HUDEP-2 (cell line): ENCODE results near the gene TCEA3.

ENCODE experiments used
- DNase-seq, 76 experiments: peaks; one replicate each; lab custom pipeline; 2025; ENCODE audit not compliant: unreplicated experiment in 76 of 76; lab: John Stamatoyannopoulos, UW

Gene TCEA3

GRCh38 chr1:23422241-23422877 lies 2.2 kb downstream of the TCEA3 start:
- peak in 70 of 76 experiments; percentile 3 to 85 (median 63) for DNase-seq

GRCh38 chr1:23421753-23422240 lies 2.8 kb downstream of the TCEA3 start:
- DNase-seq = peak in 2 of 76 experiments; percentile 10 to 25

- DNase-seq = no peak
Observed at GRCh38 chr1:23421343-23421742, 3.2 kb downstream of the TCEA3 start.

- no peak for DNase-seq
Observed at GRCh38 chr1:23420778-23421177, 3.8 kb downstream of the TCEA3 start.

- DNase-seq = no peak
Observed at GRCh38 chr1:23419180-23419579, 5.4 kb downstream of the TCEA3 start.

- peak in 46 of 76 experiments; percentile 3 to 60 (median 24) for DNase-seq
Observed at GRCh38 chr1:23417570-23417969, 7.0 kb downstream of the TCEA3 start.

GRCh38 chr1:23416964-23417363 lies 7.6 kb downstream of the TCEA3 start:
- no peak for DNase-seq

- DNase-seq = no peak
Observed at GRCh38 chr1:23408797-23409290, 15.7 kb downstream of the TCEA3 start.

GRCh38 chr1:23407016-23407630 lies 17.4 kb downstream of the TCEA3 start:
- no peak for DNase-seq

GRCh38 chr1:23405946-23406345 lies 18.6 kb downstream of the TCEA3 start:
- no peak for DNase-seq

- DNase-seq = peak in 75 of 76 experiments; percentile 70 to 94 (median 88)
Observed at GRCh38 chr1:23403735-23404486, 20.6 kb downstream of the TCEA3 start.

- no peak for DNase-seq
Observed at GRCh38 chr1:23403355-23403734, 21.2 kb downstream of the TCEA3 start.

GRCh38 chr1:23403038-23403336 lies 21.6 kb downstream of the TCEA3 start:
- no peak for DNase-seq

GRCh38 chr1:23402286-23403037 lies 22.1 kb downstream of the TCEA3 start:
- DNase-seq = no peak

GRCh38 chr1:23401313-23401712 lies 23.2 kb downstream of the TCEA3 start:
- no peak for DNase-seq

- DNase-seq = no peak
Observed at GRCh38 chr1:23400324-23401114, 24.0 kb downstream of the TCEA3 start.

- DNase-seq = no peak
Observed at GRCh38 chr1:23399229-23399628, 25.3 kb downstream of the TCEA3 start.

GRCh38 chr1:23397908-23398307 lies 26.6 kb downstream of the TCEA3 start:
- DNase-seq = no peak

GRCh38 chr1:23396380-23396779 lies 28.2 kb downstream of the TCEA3 start:
- no peak for DNase-seq

GRCh38 chr1:23395849-23396248 lies 28.7 kb downstream of the TCEA3 start:
- no peak for DNase-seq
